ENCODE results near the gene P2RX4. TPM values are rescaled to one million over a fixed set of nuclear protein-coding genes. Genes with fewer than 3 reads are reported as not detected.

The P2RX4 gene
- total and polyA plus RNA-seq, 2 of the 8 experiments (the other 6 are each of a cell fraction or from before 2014, with no cell fraction given): 9.5 to 12.2 TPM

GRCh38 chr12:121214166-121214777 is 4.3 kb downstream of the P2RX4 start (continued):
- TF ChIP-seq CHD7 (IDR thresholded peaks at IDR 0.05; ENCODE audit: insufficient replicate concordance, low read length): no peak
